Measurements from ENCODE around the gene ZNF521. TPM values are rescaled to one million over a fixed set of nuclear protein-coding genes. Genes with fewer than 3 reads are reported as not detected.
A peak's percentile ranks its signal among the peaks of the same experiment; 100 is the strongest.

ZNF521 gene
- total and polyA plus RNA-seq, 10 of the 15 experiments (the other 5 are each of a cell fraction or from before 2014, with no cell fraction given): 0.02 to 0.05 (median 0.04) TPM; not detected in 6

GRCh38 chr18:25310045-25310444, 41.9 kb downstream of the ZNF521 start:
- no peaks in the 10 kb centered on the region for H3K27me3 ChIP-seq (replicated peaks in 1 of 2; ENCODE audit: control insufficient read depth in 2 of 2, insufficient read depth in 2 of 2, low read length in 1 of 2)
- ChIA-PET SMC1A (ENCODE audit: uncharacterized antibody, unreplicated experiment) (interaction anchor here (0.7 to 2.3 kb wide), 2 partner anchors 8 to 164 kb away, joined by 3 to 8 read pairs; no protein-coding TSS in a partner anchor), CTCF (interaction anchor here (1.8 kb wide), 1 partner anchor 521 kb away, joined by 5 read pairs; no protein-coding TSS in a partner anchor), RAD21 (ENCODE audit: unreplicated experiment) (no interaction called here), POLR2A (interaction anchor here (0.6 kb wide), 1 partner anchor 371 kb away, joined by 3 read pairs; no protein-coding TSS in a partner anchor)
- no peak overlapping the region for H3K27ac ChIP-seq (ENCODE audit: control insufficient read depth, insufficient read depth)
- DNase-seq (ENCODE audit: low read depth, low spot score) (no peak), FAIRE-seq (no peak), ATAC-seq (no peak)
- no peak overlapping the region for H2AFZ ChIP-seq (ENCODE audit: control insufficient read depth, low read depth, low read length)
- no peaks in the 10 kb centered on the region for H3K79me2 ChIP-seq (ENCODE audit: control insufficient read depth, insufficient read depth, low read length)
- no peak overlapping the region for H3K4me2 ChIP-seq (ENCODE audit: control insufficient read depth, insufficient read depth)
- H3K9ac ChIP-seq (ENCODE audit: control insufficient read depth, insufficient read depth, low read length): no peak overlapping the region
- no peaks in the 10 kb centered on the region for H3K9me3 ChIP-seq (replicated peaks; ENCODE audit: control insufficient read depth, insufficient read depth, low read length)
- H4K20me1 ChIP-seq (ENCODE audit: control insufficient read depth, insufficient read depth): no peaks in the 10 kb centered on the region
- in situ Hi-C loops (cut with MboI): no loop called here
- H3K36me3 ChIP-seq (ENCODE audit: control insufficient read depth in 2 of 2, insufficient read depth in 2 of 2, low read length in 1 of 2): no peaks in the 10 kb centered on the region
- intact Hi-C loops (cut with micrococcal nuclease; ENCODE audit: unreplicated experiment): no loop called here
- TF ChIP-seq RAD21 (IDR thresholded peaks at IDR 0.05; ENCODE audit: insufficient read depth, low read depth, low read length) (0 out of 2 replicates have a peak, but pooled peaks have one; percentile 23), SMC3 (IDR thresholded peaks at IDR 0.05; ENCODE audit: borderline replicate concordance, low read length) (0 out of 2 replicates have a peak, but pooled peaks have one; percentile 25), ATF3 (IDR thresholded peaks at IDR 0.05; ENCODE audit: borderline replicate concordance, extremely low read depth, low read depth, low read length) (no peak)
- no peak overlapping the region for H3K4me3 ChIP-seq
- H3K4me1 ChIP-seq (ENCODE audit: control insufficient read depth, insufficient read depth, low read length): no peaks in the 10 kb centered on the region
- BruUV-seq (replicated peaks): no TSS peak

- Histone ChIP-seq H4K20me1 (ENCODE audit: control insufficient read depth, insufficient read depth) (no peaks in the 10 kb centered on the region), H3K9me3 (replicated peaks; ENCODE audit: control insufficient read depth, insufficient read depth, low read length) (no peaks in the 10 kb centered on the region), H2AFZ (ENCODE audit: control insufficient read depth, low read depth, low read length) (no peak overlapping the region), H3K27me3 (replicated peaks in 1 of 2; ENCODE audit: control insufficient read depth in 2 of 2, insufficient read depth in 2 of 2, low read length in 1 of 2) (no peaks in the 10 kb centered on the region), H3K27ac (ENCODE audit: control insufficient read depth, insufficient read depth) (no peak overlapping the region), H3K36me3 (ENCODE audit: control insufficient read depth in 2 of 2, insufficient read depth in 2 of 2, low read length in 1 of 2) (no peaks in the 10 kb centered on the region), H3K9ac (ENCODE audit: control insufficient read depth, insufficient read depth, low read length) (no peak overlapping the region), H3K79me2 (ENCODE audit: control insufficient read depth, insufficient read depth, low read length) (no peaks in the 10 kb centered on the region), H3K4me3 (no peak overlapping the region), H3K4me2 (ENCODE audit: control insufficient read depth, insufficient read depth) (no peak overlapping the region), H3K4me1 (ENCODE audit: control insufficient read depth, insufficient read depth, low read length) (no peaks in the 10 kb centered on the region)
- ChIA-PET CTCF (interaction anchor here (1.2 kb wide), 1 partner anchor 14 kb away, joined by 3 read pairs; no protein-coding TSS in a partner anchor), POLR2A (no interaction called here), SMC1A (ENCODE audit: uncharacterized antibody, unreplicated experiment) (interaction anchor here (0.5 to 1.2 kb wide), 2 partner anchors 9 to 1110 kb away, joined by 3 to 4 read pairs; no protein-coding TSS in a partner anchor), RAD21 (ENCODE audit: unreplicated experiment) (no interaction called here)
- in situ Hi-C loops (cut with MboI) (no loop called here), intact Hi-C loops (cut with micrococcal nuclease; ENCODE audit: unreplicated experiment) (no loop called here)
- 2% methylated on average over 3 of the region's 3 CpGs for WGBS (ENCODE audit: insufficient coverage, insufficient replicate concordance, low lambda C conversion rate, missing lambda C conversion rate)
- no peak for ATAC-seq
- no peak for FAIRE-seq
- DNase-seq (ENCODE audit: low read depth, low spot score): no peak
- no TSS peak for BruUV-seq (replicated peaks)
- TF ChIP-seq NFIC (IDR thresholded peaks at IDR 0.05; ENCODE audit: low read depth, low read length) (no peak), ZNF207 (IDR thresholded peaks at IDR 0.05; ENCODE audit: borderline replicate concordance) (no peak), CREB1 (IDR thresholded peaks at IDR 0.05; ENCODE audit: low read depth) (no peak), SKIL (IDR thresholded peaks at IDR 0.05; ENCODE audit: low read depth, poor library complexity, severe bottlenecking) (no peak), NBN (IDR thresholded peaks at IDR 0.05) (no peak), BACH1 (IDR thresholded peaks at IDR 0.05; ENCODE audit: borderline replicate concordance) (no peak), PAX5 (IDR thresholded peaks at IDR 0.05; ENCODE audit: borderline replicate concordance, low read depth, low read length) (no peak), BCL3 (IDR thresholded peaks at IDR 0.05; ENCODE audit: borderline replicate concordance, insufficient read depth, low read depth, low read length, poor library complexity, severe bottlenecking) (no peak), YY1 (IDR thresholded peaks at IDR 0.05; ENCODE audit: low read depth, low read length) (no peak)
These were observed 43.6 kb downstream of the ZNF521 start for GRCh38 chr18:25308381-25308780.
